ENCODE measurements around the gene ADD1.
"Not testable (repeated sequence)": the region's sequence is repeated elsewhere in the genome, so short reads cannot be mapped to it uniquely, and the experiment has no call there.

The ADD1 gene

GRCh38 chr4:2934077-2934812 lies 90.6 kb downstream of the ADD1 start:
- peak; percentile 62 for DNase-seq (ENCODE audit: low spot score)

- peak; percentile 93 for DNase-seq (ENCODE audit: low spot score)
Measured at GRCh38 chr4:2934813-2935761, 91.4 kb downstream of the ADD1 start.

GRCh38 chr4:2935762-2936743 lies 92.4 kb downstream of the ADD1 start:
- peak; percentile 93 for DNase-seq (ENCODE audit: low spot score)

GRCh38 chr4:2936773-2937145 lies 93.1 kb downstream of the ADD1 start:
- peak; percentile 90 for DNase-seq (ENCODE audit: low spot score)

- peak; percentile 96 for DNase-seq (ENCODE audit: low spot score)
Measured at GRCh38 chr4:2937146-2937857, 93.7 kb downstream of the ADD1 start.

- no peak for DNase-seq (ENCODE audit: low spot score)
Measured at GRCh38 chr4:2937986-2938385, 94.3 kb downstream of the ADD1 start.

- DNase-seq (ENCODE audit: low spot score) = not testable (repeated sequence)
Measured at GRCh38 chr4:2938411-2938810, 94.8 kb downstream of the ADD1 start.

- DNase-seq (ENCODE audit: low spot score) = no peak
Measured at GRCh38 chr4:2938906-2939305, 95.3 kb downstream of the ADD1 start.

GRCh38 chr4:2939383-2940243 lies 96.0 kb downstream of the ADD1 start:
- DNase-seq (ENCODE audit: low spot score) = no peak

- no peak for DNase-seq (ENCODE audit: low spot score)
Measured at GRCh38 chr4:2940267-2941137, 96.9 kb downstream of the ADD1 start.

- no peak for DNase-seq (ENCODE audit: low spot score)
Measured at GRCh38 chr4:2941138-2942036, 97.7 kb downstream of the ADD1 start.

- DNase-seq (ENCODE audit: low spot score) = no peak
Measured at GRCh38 chr4:2942037-2942531, 98.4 kb downstream of the ADD1 start.

GRCh38 chr4:2942532-2943363 lies 99.1 kb downstream of the ADD1 start:
- DNase-seq (ENCODE audit: low spot score) = peak; percentile 38

GRCh38 chr4:2943364-2944090 lies 99.9 kb downstream of the ADD1 start:
- DNase-seq (ENCODE audit: low spot score) = no peak

GRCh38 chr4:2944091-2944482 lies 100.4 kb downstream of the ADD1 start:
- DNase-seq (ENCODE audit: low spot score) = no peak

All from kidney tubule cell (primary cell).